Measurements from ENCODE around the gene BPIFB1. TPM values are rescaled to one million over a fixed set of nuclear protein-coding genes. Genes with fewer than 3 reads are reported as not detected.

BPIFB1 gene
- total and polyA plus RNA-seq, 2 of the 8 experiments (the other 6 are each of a cell fraction or from before 2014, with no cell fraction given) = not detected

GRCh38 chr20:33279261-33279910 lies 3.6 kb upstream of the BPIFB1 start (continued):
- TF ChIP-seq CREB1 (IDR thresholded peaks at IDR 0.05) (no peak), TEAD4 (IDR thresholded peaks at IDR 0.05; ENCODE audit: low read depth, low read length) (no peak), CTBP2 (IDR thresholded peaks at IDR 0.05; ENCODE audit: borderline replicate concordance, insufficient read depth, insufficient read length, low read length) (no peak), TBP (IDR thresholded peaks at IDR 0.05; ENCODE audit: low read depth, low read length) (no peak), RBBP5 (IDR thresholded peaks at IDR 0.05; ENCODE audit: borderline replicate concordance, low read depth, low read length) (no peak)

All from H1 (cell line).